Right cardiac atrium (tissue), 5 donors: ENCODE measurements around the gene CTBP1. TPM values are rescaled to one million over a fixed set of nuclear protein-coding genes. Genes with fewer than 3 reads are reported as not detected.

ENCODE experiments used
- ATAC-seq, 2 donors: fragments of 200-7000 bp; cut with Tn5 transposase; one replicate each; pipeline versions ENCODE4 v1.8.0 to v1.9.1; 2020; ENCODE audit warnings: moderate library complexity in 2 of 2, mild to moderate bottlenecking in 1 of 2
- DNase-seq, 3 donors: peaks; one replicate each; pipeline ENCODE4 v3.0.0-alpha.2; 2020
- H3K27ac ChIP-seq: one replicate; pipeline ENCODE4 v1.5.1; 2013; ENCODE audit warnings: mild to moderate bottlenecking, low read length, control low read depth, moderate library complexity
- H3K27me3 ChIP-seq: one replicate; pipeline ENCODE4 v1.6.1; 2013; ENCODE audit not compliant: control insufficient read depth, insufficient read depth
- H3K4me1 ChIP-seq: one replicate; pipeline ENCODE4 v1.6.1; 2013; ENCODE audit warnings: low read length; ENCODE audit not compliant: control insufficient read depth, insufficient read depth
- H3K4me3 ChIP-seq: one replicate; pipeline ENCODE4 v1.5.1; 2013; ENCODE audit warnings: low read length, control low read depth
- H3K9me3 ChIP-seq: one replicate; pipeline ENCODE4 v1.6.1; 2013; ENCODE audit warnings: low read length; ENCODE audit not compliant: control insufficient read depth
- WGBS: extraction: QIAGEN DNeasy Blood & Tissue Kit; methylation state at CpG from one replicate; pipeline ENCODE4 v1.1.7; 2013; 5-methylcytosine and 5-hydroxymethylcytosine counted together
- intact Hi-C, 4 donors: fragments of 100-400 bp; cut with DNase I; formaldehyde crosslinking; loops; one replicate each; pipeline versions ENCODE4 v1.11.0 to v1.14.0; 2022 to 2023
- polyA plus RNA-seq: library from polyadenylated mRNA; stranded (reverse); fragments of 200-250 nt; gene quantifications from one replicate; pipeline ENCODE4 v1.2.3, GENCODE V29; 2013
- total RNA-seq, 4 donors: library from RNA; stranded (reverse); fragmentation: NEBNext Ultra II Directional; extraction: Animal tissue kit (Norgen Biotek cat#: 25700); gene quantifications; one replicate each; pipeline ENCODE4 v1.2.1, GENCODE V29; 2021
- donor health status: healthy with polysubstance abuse.
- donor health status: DM: no; HTN: yes; CAD: no.
- donor health status: DM: no; HTN: no; CAD: no.
- donor health status: DM: no; HTN: yes; CAD: no; lungs with severe emphysema.
- donor health status: DM: yes; HTN: yes; CAD: no.

CTBP1 gene
- total and polyA plus RNA-seq, 5 donors, result 119 to 145 (median 133) TPM

DNA sequence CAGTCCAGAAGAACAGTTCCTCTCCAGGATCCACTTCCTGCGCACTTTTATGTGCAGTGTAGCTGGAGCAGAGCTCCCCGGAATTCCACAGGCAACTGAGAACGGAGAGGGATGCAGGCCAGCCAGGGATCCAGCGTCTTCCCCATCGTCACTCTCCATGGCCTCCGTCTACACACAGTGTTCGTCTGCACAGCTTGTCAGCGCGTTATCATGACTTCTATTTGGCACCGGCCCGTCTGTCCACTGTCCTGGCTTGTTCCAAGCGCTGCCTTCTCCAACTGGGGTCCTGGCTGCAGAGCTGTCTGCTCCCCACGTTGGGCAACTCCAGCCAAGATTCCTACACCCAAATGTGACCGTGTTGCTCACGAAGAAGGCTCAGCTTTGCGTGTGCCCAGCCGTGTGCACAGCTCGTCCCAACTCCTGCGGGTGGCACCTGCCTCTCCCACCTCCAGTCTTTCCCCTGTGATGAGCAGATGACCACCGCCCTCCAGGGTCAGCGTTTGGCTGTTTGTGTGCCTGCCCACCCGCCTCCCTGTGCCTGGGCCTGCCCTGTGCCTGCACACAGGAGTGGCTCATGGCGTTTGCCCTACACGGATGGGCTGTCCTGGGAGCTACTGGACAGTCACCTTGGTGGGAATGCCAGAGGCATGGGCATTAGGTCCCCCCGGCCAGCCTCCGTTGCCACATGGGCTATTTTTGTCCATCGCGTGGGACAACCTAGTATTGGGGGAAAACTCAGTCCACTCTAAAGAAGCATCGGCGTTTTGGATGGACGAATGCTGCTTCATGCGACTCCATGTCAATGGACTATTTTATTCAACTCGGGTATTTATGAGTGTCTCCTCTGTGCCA lies 2.2 kb upstream of the CTBP1 start:
- peaks cover 11% of the 10 kb centered on the region for H3K4me1 ChIP-seq
- ATAC-seq, result no peak
- H3K27ac ChIP-seq, result no peak overlapping the region

DNA sequence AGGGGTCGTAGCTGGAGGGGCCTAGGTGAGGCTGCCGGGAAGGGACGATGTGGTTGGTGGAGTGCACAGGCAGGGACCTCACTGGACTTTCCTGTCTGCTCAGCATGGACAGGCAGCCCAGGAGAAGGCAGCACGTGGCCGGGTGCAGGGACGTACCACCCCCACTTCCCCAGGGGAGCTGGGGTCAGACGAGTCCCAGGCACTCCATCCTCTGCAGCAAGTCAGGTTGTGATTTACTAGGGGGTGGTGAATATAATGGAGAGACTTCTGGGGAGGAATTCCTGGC lies 1.5 kb upstream of the CTBP1 start:
- no peaks in the 10 kb centered on the region for H3K9me3 ChIP-seq
- DNase-seq, result peak in 2 of 3 donors; percentile 53 to 65
- H3K4me3 ChIP-seq, result no peak overlapping the region
- intact Hi-C loops, result loop anchor here in 1 of 4 donors (2.0 kb wide), 1 partner anchor 92 kb away; no protein-coding TSS in a partner anchor
- peaks cover 14% of the 10 kb centered on the region for H3K4me1 ChIP-seq
- no peak overlapping the region for H3K27ac ChIP-seq
- no peak for ATAC-seq
- H3K27me3 ChIP-seq, result no peaks in the 10 kb centered on the region
- 96% methylated on average over 7 of the region's 7 CpGs for WGBS

More for the DNA sequence above, 2.2 kb upstream of the CTBP1 start:
- DNase-seq, result peak in 2 of 3 donors; percentile 49 to 66
- 88% methylated on average over 33 of the region's 33 CpGs for WGBS
- no peaks in the 10 kb centered on the region for H3K27me3 ChIP-seq
- H3K4me3 ChIP-seq, result no peak overlapping the region
- intact Hi-C loops, result loop anchor here in 1 of 4 donors (2.0 kb wide), 1 partner anchor 92 kb away; no protein-coding TSS in a partner anchor
- no peaks in the 10 kb centered on the region for H3K9me3 ChIP-seq

DNA sequence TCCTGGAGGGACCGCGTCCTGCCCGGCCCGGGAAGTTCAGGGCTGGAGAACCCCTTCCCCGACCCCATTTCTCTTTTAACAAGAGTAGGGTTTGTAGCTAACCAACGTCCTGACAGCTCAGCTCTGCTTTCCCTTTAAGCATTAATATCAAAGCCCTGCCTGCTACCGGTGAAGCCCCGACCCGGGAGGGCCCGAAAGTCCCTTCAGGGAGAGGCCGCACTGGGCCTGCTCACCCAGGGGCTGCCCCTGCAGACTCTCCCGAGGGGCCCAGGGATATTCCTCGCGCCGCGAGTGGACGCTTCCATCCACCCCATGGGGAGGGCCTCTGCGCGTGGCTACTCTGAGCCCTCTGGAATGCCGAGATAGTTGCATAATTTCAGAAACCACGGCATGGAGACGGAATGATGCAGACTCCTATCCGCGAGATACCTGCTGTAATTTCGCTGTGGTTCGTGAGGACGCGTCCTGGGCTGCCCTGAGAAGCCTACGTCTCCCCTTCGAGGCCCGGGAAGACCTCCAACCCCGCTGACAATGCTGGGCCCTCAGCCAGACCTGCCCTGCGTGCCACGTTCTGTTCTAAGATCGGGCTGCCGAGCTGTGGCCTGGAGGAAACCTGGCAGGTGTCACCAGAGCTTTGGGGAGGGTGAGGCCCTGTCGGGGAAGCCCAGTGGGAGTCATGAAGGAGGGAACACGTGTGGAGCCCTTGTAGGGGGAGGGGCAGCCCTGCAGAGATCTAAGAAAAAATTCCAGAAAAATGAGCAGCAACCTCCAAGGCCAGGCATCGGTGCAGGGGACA lies 999 bp upstream of the CTBP1 start:
- Histone ChIP-seq H3K9me3 (no peaks in the 10 kb centered on the region), H3K27me3 (no peaks in the 10 kb centered on the region), H3K4me1 (peaks cover 17% of the 10 kb centered on the region), H3K27ac (peak overlapping the region; percentile 88), H3K4me3 (peak overlapping the region; percentile 93)
- 30% methylated on average over 39 of the region's 39 CpGs for WGBS
- DNase-seq, result peak in 2 of 3 donors; percentile 71 to 81
- intact Hi-C loops, result loop anchor here in 3 of 4 donors (2.0 to 10.0 kb wide), 4 partner anchors 83 to 97 kb away; partner anchors contain the start of gene UVSSA (in 2 of the 3)
- ATAC-seq, result peak; percentile 6 to 19

DNA sequence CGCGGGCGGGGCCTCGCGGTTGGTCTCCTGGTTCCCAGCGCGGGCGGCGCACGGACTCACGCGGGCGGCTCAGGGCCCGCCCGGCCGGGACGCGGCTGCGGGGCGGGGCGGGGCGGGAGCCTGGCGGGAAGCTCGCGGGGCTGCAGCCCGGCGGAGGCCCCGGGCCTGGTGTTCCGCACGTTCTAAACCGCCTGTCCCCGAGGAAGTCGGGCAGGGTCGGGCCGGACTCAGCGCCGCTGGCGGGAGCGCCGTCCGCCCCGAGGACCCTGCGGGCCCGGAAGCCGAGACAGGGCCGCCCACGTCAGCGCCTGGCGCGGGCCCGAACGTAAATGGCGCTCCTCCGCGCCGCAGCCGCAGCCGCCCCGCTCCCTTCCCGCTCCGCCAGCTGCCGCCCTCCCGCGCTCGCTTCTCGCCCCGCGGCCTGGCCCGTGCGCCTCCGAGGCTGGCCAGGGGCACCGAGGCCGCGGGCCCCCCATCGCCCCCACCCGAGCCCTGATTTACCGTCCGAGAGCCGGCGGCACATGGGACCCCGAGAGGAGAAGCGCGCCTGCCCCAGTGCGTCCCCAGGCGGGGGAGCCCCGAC lies 309 bp upstream of the CTBP1 start:
- Histone ChIP-seq H3K27ac (peak overlapping the region; percentile 88), H3K4me1 (peaks cover 21% of the 10 kb centered on the region)

DNA sequence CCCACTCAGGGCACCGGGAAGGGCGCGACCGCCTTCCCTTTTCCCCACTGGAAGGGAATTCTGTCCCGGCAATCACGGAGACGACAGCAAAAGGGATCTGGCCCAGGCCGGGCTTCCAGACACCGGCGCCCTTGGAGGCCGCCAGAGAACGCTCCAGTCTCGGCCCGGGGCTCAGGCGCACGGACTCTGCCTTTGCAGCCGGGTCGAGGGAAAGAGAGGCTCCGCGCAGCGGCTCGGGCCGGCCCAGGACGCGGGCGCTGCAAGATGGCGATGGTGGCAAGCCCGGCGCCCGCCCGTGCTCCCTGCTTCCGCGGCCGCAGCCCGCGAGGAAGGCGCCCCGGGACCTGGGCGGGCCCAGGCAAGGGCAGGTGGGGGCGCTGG lies 1.1 kb downstream of the CTBP1 start:
- Histone ChIP-seq H3K4me1 (peaks cover 26% of the 10 kb centered on the region), H3K27me3 (no peaks in the 10 kb centered on the region), H3K9me3 (no peaks in the 10 kb centered on the region), H3K4me3 (peak overlapping the region; percentile 93), H3K27ac (peak overlapping the region; percentile 91)
- no peak for ATAC-seq
- intact Hi-C loops, result loop anchor here in 3 of 4 donors (2.0 to 10.0 kb wide), 3 partner anchors 81 to 99 kb away; partner anchors contain the start of gene UVSSA (in 2 of the 3)
- 0% methylated on average over 40 of the region's 40 CpGs for WGBS
- no peak for DNase-seq

More for the DNA sequence above, 309 bp upstream of the CTBP1 start:
- Histone ChIP-seq H3K4me3 (peak overlapping the region; percentile 93), H3K27me3 (no peaks in the 10 kb centered on the region), H3K9me3 (no peaks in the 10 kb centered on the region)
- peak; percentile 89 to 96 (median 95) for DNase-seq
- ATAC-seq, result peak; percentile 63 to 73
- WGBS, result under 1% methylated on average over 86 of the region's 86 CpGs
- intact Hi-C loops, result loop anchor here in 3 of 4 donors (2.0 to 10.0 kb wide), 3 partner anchors 82 to 98 kb away; partner anchors contain the start of gene UVSSA (in 2 of the 3)

DNA sequence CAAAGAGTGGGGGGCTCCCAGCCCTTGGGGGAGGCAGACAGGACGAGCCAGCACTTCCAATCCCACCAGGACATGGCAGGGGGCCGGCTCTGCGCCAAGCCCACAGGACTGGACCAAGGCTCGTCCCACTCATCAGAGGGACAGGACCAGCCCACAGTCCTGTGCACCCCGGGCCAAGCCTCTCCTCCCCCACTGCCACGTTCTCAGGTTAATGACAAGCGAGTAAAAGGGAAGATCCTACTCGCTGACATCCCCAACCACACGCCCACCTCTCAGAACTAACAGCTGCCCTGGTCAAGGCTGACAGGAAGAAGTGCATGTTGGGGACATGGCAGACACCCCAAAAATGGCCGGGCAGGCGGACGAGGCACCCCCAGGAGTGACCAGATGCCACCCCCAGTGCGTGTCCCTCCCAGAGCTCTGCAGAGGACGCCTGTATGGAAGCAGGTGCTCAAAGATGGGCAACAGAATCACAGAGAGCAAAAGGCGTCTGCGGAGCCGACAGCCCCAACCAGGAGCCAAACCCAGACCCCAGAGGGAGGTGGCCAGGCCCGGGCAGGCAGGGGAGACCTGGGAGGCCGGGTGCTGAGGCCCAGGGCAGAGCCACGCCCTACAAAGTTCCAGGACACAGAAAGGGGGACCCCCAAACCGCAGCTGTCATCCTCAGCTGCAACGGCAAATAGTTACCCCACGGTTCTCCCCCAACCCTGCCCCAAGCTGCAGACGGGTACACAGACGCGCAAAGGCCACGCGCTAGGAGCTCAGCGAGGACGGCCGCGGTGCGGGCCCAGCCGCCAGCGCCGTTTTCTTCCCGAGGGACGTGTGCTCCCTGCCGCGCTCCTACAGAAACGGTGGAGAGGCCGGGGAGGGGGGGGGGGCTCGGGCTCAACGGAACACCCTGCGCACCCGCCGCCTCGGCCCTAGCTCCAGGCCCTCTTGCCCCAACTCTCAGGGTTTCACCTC lies 1.7 kb downstream of the CTBP1 start:
- peaks cover 30% of the 10 kb centered on the region for H3K4me1 ChIP-seq
- DNase-seq (peak in 2 of 3 donors; percentile 59 to 70), ATAC-seq (no peak)
- intact Hi-C loops, result loop anchor here in 3 of 4 donors (5.0 to 10.0 kb wide), 2 partner anchors 80 to 82 kb away; no protein-coding TSS in a partner anchor
- H3K4me3 ChIP-seq, result peak overlapping the region; percentile 93
- H3K27me3 ChIP-seq, result no peaks in the 10 kb centered on the region
- 6% methylated on average over 48 of the region's 48 CpGs for WGBS
- no peaks in the 10 kb centered on the region for H3K9me3 ChIP-seq
- H3K27ac ChIP-seq, result peak overlapping the region; percentile 91

DNA sequence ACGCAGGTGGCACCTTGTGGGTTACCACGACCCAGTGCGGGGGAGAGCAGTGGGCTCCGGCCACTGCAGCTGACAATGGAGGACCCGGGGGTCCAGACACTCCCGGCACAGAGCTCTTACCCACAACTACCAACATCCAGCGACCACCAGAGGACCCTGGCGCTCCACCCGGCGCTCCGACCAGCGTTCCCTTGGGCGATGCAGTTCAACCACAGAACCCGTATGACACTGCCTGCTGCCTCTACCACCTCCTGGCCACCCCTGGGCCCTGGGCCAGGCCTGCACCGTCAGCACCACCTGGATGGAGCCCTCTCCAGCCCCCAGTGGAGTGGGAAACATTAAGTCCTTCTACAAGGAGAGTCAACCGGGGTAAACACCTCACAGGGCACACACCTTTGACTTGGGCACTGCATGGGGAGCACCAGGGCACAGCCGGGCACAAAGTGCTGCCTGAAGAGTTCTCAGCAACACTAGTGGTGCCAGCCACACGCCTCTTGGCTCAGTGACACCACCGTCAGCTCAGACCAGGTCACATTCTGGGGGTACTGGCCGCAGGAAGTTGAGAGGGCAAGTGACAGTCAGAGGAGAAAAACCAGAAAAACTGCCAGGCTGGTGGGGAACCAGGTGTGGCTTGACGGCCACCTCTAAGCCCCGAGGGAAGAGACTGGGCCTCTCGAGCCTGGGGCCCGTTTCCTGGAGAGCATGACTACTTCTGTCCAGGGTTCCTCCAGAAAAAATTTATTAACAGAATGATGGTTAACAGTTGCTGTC lies 2.6 kb downstream of the CTBP1 start:
- Histone ChIP-seq H3K27ac (peak overlapping the region; percentile 49), H3K9me3 (no peaks in the 10 kb centered on the region), H3K27me3 (no peaks in the 10 kb centered on the region), H3K4me1 (peaks cover 30% of the 10 kb centered on the region), H3K4me3 (no peak overlapping the region)
- intact Hi-C loops, result loop anchor here in 3 of 4 donors (5.0 to 10.0 kb wide), 2 partner anchors 79 to 81 kb away; no protein-coding TSS in a partner anchor
- peak in 2 of 3 donors; percentile 57 to 65 for DNase-seq
- ATAC-seq, result no peak
- 52% methylated on average over 24 of the region's 24 CpGs for WGBS

DNA sequence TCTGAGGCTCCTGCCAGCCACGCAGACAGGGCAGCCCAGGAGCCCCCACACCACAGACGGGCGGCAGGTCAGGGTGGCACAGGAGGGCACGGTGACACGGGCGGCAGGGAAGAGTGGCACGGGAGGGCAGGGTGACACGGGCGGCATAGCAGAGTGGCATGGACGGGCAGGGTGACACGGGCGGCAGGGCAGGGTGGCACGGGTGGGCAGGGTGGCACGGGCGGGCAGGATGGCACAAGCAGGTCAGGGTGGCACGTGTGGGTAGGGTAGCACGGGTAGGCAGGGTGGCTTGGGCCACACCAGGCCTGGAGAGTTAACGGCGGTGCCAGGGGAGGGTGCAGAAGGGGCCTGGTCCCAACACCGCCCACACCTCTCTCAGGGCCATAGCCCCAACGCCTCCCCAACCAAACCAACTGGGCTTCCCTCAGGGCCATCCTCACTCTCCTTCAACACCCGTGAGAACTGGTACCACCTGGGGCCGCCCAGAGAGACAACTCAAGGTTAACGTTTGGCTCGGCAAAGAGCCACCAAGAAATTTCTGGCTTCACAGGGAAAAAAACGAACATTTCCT lies 3.4 kb downstream of the CTBP1 start:
- intact Hi-C loops, result loop anchor here in 3 of 4 donors (5.0 to 10.0 kb wide), 2 partner anchors 78 to 81 kb away; no protein-coding TSS in a partner anchor

DNA sequence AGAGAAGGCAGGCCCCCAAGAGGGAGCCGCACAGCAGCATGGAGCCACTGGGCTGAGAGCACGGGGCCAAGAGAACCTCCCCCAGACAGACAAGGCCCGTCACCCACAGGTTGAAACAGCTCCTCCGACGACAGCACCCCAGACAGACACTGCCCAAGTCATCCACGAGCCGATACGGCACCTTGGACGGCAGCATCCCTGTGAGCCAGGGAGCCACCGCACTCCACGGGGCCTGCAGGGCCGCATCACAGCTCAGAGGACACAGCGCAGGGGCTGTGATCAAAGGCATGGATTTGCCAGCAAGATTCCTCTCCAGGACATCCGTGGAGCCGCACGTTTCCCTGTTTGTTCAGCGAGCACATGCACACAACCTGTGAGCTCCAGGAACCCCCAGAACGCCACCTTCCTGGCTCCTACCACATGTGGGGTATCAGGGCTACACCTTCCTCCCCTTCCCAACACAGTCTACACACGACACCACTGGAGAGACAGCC lies 3.9 kb downstream of the CTBP1 start:
- intact Hi-C loops, result loop anchor here (5.0 to 10.0 kb wide), 3 partner anchors 78 to 97 kb away; no protein-coding TSS in a partner anchor
- H3K27ac ChIP-seq, result no peak overlapping the region
- H3K4me3 ChIP-seq, result no peak overlapping the region
- DNase-seq (peak in 2 of 3 donors; percentile 47 to 53), ATAC-seq (no peak)
- H3K27me3 ChIP-seq, result no peaks in the 10 kb centered on the region
- no peaks in the 10 kb centered on the region for H3K9me3 ChIP-seq
- WGBS, result 72% methylated on average over 19 of the region's 19 CpGs
- H3K4me1 ChIP-seq, result peaks cover 28% of the 10 kb centered on the region

More for the DNA sequence above, 3.4 kb downstream of the CTBP1 start:
- DNase-seq, result peak in 2 of 3 donors; percentile 40 to 51
- Histone ChIP-seq H3K27me3 (no peaks in the 10 kb centered on the region), H3K4me3 (no peak overlapping the region), H3K9me3 (no peaks in the 10 kb centered on the region), H3K4me1 (peaks cover 30% of the 10 kb centered on the region), H3K27ac (no peak overlapping the region)
- WGBS, result 75% methylated on average over 26 of the region's 26 CpGs
- no peak for ATAC-seq
